HL-60 (cell line): ENCODE data around the gene ANP32B.

Source experiments
- GABPA ChIP-seq: IDR thresholded peaks from 2 replicates; pipeline ENCODE4 v1.6.1; 2012; ENCODE audit warnings: low read depth
- POLR2AphosphoS5 ChIP-seq: IDR thresholded peaks from 2 replicates; pipeline ENCODE4 v1.6.1; 2012; ENCODE audit warnings: low read depth
- SPI1 ChIP-seq: IDR thresholded peaks from 2 replicates; pipeline ENCODE4 v1.6.1; 2012; ENCODE audit warnings: low read depth, mild to moderate bottlenecking, borderline replicate concordance
- TF ChIP-seq, protein P1 (sequence below): IDR thresholded peaks from one replicate; pipeline ENCODE4 v1.5.1; 2011; ENCODE audit warnings: low read length, control low read depth, inconsistent platforms; ENCODE audit not compliant: insufficient read depth
- TF ChIP-seq, protein P2 (sequence below): IDR thresholded peaks from 2 replicates; pipeline ENCODE4 v1.6.1; 2012; ENCODE audit warnings: low read depth; ENCODE audit not compliant: insufficient replicate concordance

DNA sequence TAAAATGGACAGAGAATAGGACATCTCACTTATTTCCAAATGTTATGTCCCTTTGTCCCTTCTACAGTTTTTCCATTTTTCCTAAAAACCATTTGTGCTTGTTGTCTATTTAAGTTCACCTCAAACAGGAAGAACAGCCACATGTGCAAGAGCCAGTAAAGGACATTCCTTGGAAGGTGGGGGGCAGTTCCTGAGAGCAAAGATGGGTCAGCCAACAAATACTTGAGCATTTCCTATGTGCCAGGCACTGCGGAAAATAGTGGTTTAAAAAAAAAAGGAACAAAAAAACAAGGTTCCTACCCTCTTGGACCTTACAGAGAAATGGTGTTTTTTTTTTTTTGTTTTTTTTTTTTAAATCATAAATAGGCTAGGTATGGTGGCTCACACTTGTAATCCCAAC is 26.8 kb downstream of the ANP32B start:
- TF ChIP-seq, protein P1, sequence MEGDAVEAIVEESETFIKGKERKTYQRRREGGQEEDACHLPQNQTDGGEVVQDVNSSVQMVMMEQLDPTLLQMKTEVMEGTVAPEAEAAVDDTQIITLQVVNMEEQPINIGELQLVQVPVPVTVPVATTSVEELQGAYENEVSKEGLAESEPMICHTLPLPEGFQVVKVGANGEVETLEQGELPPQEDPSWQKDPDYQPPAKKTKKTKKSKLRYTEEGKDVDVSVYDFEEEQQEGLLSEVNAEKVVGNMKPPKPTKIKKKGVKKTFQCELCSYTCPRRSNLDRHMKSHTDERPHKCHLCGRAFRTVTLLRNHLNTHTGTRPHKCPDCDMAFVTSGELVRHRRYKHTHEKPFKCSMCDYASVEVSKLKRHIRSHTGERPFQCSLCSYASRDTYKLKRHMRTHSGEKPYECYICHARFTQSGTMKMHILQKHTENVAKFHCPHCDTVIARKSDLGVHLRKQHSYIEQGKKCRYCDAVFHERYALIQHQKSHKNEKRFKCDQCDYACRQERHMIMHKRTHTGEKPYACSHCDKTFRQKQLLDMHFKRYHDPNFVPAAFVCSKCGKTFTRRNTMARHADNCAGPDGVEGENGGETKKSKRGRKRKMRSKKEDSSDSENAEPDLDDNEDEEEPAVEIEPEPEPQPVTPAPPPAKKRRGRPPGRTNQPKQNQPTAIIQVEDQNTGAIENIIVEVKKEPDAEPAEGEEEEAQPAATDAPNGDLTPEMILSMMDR = no peak
- TF ChIP-seq POLR2AphosphoS5 (no peak), GABPA (no peak), SPI1 (no peak)
- TF ChIP-seq, protein P2, sequence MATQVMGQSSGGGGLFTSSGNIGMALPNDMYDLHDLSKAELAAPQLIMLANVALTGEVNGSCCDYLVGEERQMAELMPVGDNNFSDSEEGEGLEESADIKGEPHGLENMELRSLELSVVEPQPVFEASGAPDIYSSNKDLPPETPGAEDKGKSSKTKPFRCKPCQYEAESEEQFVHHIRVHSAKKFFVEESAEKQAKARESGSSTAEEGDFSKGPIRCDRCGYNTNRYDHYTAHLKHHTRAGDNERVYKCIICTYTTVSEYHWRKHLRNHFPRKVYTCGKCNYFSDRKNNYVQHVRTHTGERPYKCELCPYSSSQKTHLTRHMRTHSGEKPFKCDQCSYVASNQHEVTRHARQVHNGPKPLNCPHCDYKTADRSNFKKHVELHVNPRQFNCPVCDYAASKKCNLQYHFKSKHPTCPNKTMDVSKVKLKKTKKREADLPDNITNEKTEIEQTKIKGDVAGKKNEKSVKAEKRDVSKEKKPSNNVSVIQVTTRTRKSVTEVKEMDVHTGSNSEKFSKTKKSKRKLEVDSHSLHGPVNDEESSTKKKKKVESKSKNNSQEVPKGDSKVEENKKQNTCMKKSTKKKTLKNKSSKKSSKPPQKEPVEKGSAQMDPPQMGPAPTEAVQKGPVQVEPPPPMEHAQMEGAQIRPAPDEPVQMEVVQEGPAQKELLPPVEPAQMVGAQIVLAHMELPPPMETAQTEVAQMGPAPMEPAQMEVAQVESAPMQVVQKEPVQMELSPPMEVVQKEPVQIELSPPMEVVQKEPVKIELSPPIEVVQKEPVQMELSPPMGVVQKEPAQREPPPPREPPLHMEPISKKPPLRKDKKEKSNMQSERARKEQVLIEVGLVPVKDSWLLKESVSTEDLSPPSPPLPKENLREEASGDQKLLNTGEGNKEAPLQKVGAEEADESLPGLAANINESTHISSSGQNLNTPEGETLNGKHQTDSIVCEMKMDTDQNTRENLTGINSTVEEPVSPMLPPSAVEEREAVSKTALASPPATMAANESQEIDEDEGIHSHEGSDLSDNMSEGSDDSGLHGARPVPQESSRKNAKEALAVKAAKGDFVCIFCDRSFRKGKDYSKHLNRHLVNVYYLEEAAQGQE = no peak
